H9 (cell line): ENCODE data around the gene PARD3. TPM values are rescaled to one million over a fixed set of nuclear protein-coding genes. Genes with fewer than 3 reads are reported as not detected.
A peak's percentile ranks its signal among the peaks of the same experiment; 100 is the strongest.

Source experiments
- DNase-seq: peaks from one replicate; pipeline ENCODE4 v3.0.0-alpha.2; 2017
- H2AFZ ChIP-seq: one replicate; pipeline ENCODE4 v1.6.1; 2013; ENCODE audit warnings: mild to moderate bottlenecking, low read length, control low read depth, moderate library complexity
- H2AK5ac ChIP-seq: 2 replicates; pipeline ENCODE4 v1.6.1; 2013; ENCODE audit warnings: low read length, control low read depth, mixed read lengths; ENCODE audit not compliant: insufficient read length
- H2BK120ac ChIP-seq: one replicate; pipeline ENCODE4 v1.6.1; 2013; ENCODE audit warnings: low read depth, mild to moderate bottlenecking, low read length, control low read depth, inconsistent platforms; ENCODE audit not compliant: poor library complexity, severe bottlenecking
- H2BK12ac ChIP-seq: 2 replicates; pipeline ENCODE4 v1.6.1; 2013; ENCODE audit warnings: low read length, control low read depth, mixed read lengths, low read depth; ENCODE audit not compliant: insufficient read length
- H2BK15ac ChIP-seq: 2 replicates; pipeline ENCODE4 v1.6.1; 2013; ENCODE audit warnings: low read depth, low read length, control low read depth
- H2BK20ac ChIP-seq: one replicate; pipeline ENCODE4 v1.6.1; 2013; ENCODE audit warnings: low read depth, mild to moderate bottlenecking, low read length, control low read depth, inconsistent platforms; ENCODE audit not compliant: poor library complexity, severe bottlenecking
- H2BK5ac ChIP-seq: 2 replicates; pipeline ENCODE4 v1.6.1; 2013; ENCODE audit warnings: low read length, control low read depth, mixed read lengths; ENCODE audit not compliant: insufficient read length
- H3K14ac ChIP-seq: 2 replicates; pipeline ENCODE4 v1.6.1; 2013; ENCODE audit warnings: low read length, control low read depth; ENCODE audit not compliant: insufficient read depth
- H3K18ac ChIP-seq: 2 replicates; pipeline ENCODE4 v1.6.1; 2013; ENCODE audit warnings: low read depth, mild to moderate bottlenecking, mixed read lengths, low read length, control low read depth; ENCODE audit not compliant: insufficient read length
- H3K23ac ChIP-seq: 2 replicates; pipeline ENCODE4 v1.6.1; 2013; ENCODE audit warnings: low read length, control low read depth, mixed read lengths, low read depth; ENCODE audit not compliant: insufficient read length
- H3K23me2 ChIP-seq: 2 replicates; pipeline ENCODE4 v1.6.1; 2013; ENCODE audit warnings: low read depth, mild to moderate bottlenecking, mixed read lengths, low read length, control low read depth; ENCODE audit not compliant: insufficient read length, poor library complexity, severe bottlenecking
- H3K27ac ChIP-seq: 2 replicates; pipeline ENCODE4 v1.5.1; 2013; ENCODE audit warnings: low read length, control low read depth, mixed read lengths, low read depth; ENCODE audit not compliant: insufficient read length
- H3K27me3 ChIP-seq: 2 replicates; pipeline ENCODE4 v1.6.1; 2013; ENCODE audit warnings: low read length, control low read depth, inconsistent platforms; ENCODE audit not compliant: insufficient read depth
- H3K4ac ChIP-seq: 2 replicates; pipeline ENCODE4 v1.6.1; 2013; ENCODE audit warnings: low read depth, mild to moderate bottlenecking, control low read depth, inconsistent platforms, low read length, moderate library complexity
- H3K4me1 ChIP-seq: 2 replicates; pipeline ENCODE4 v1.6.1; 2013; ENCODE audit warnings: low read length, control low read depth, inconsistent platforms; ENCODE audit not compliant: insufficient read depth
- H3K4me2 ChIP-seq: 2 replicates; pipeline ENCODE4 v1.6.1; 2013; ENCODE audit warnings: low read length, control low read depth, mixed read lengths; ENCODE audit not compliant: insufficient read length, insufficient read depth
- H3K56ac ChIP-seq: 2 replicates; pipeline ENCODE4 v1.6.1; 2013; ENCODE audit warnings: low read depth, mild to moderate bottlenecking, mixed read lengths, low read length, control low read depth; ENCODE audit not compliant: insufficient read length
- H3K79me1 ChIP-seq: 2 replicates; pipeline ENCODE4 v1.6.1; 2013; ENCODE audit warnings: low read depth, mild to moderate bottlenecking, moderate library complexity, low read length, control low read depth, inconsistent platforms; ENCODE audit not compliant: insufficient read depth, poor library complexity, severe bottlenecking
- H3K79me2 ChIP-seq: 2 replicates; pipeline ENCODE4 v1.6.1; 2013; ENCODE audit warnings: low read length, control low read depth, inconsistent platforms; ENCODE audit not compliant: insufficient read depth
- H3K9ac ChIP-seq: 2 replicates; pipeline ENCODE4 v1.6.1; 2013; ENCODE audit warnings: low read length, control low read depth, mixed read lengths; ENCODE audit not compliant: insufficient read length; ENCODE audit errors: extremely low read depth
- H3K9me3 ChIP-seq: one replicate; pipeline ENCODE4 v1.6.1; 2013; ENCODE audit warnings: low read depth, low read length, inconsistent platforms; ENCODE audit not compliant: control insufficient read depth
- H3T11ph ChIP-seq: one replicate; pipeline ENCODE4 v1.6.1; 2013; ENCODE audit warnings: mild to moderate bottlenecking, low read length, control low read depth, inconsistent platforms
- H4K20me1 ChIP-seq: one replicate; pipeline ENCODE4 v1.6.1; 2013; ENCODE audit not compliant: control insufficient read depth, insufficient read length, insufficient read depth
- H4K5ac ChIP-seq: 2 replicates; pipeline ENCODE4 v1.6.1; 2013; ENCODE audit warnings: low read depth, mild to moderate bottlenecking, mixed read lengths, low read length, control low read depth; ENCODE audit not compliant: insufficient read length
- H4K8ac ChIP-seq: replicated peaks from 2 replicates; pipeline ENCODE4 v1.6.1; 2013; ENCODE audit warnings: low read length, control low read depth, mixed read lengths, low read depth; ENCODE audit not compliant: insufficient read length
- H4K91ac ChIP-seq: 2 replicates; pipeline ENCODE4 v1.6.1; 2013; ENCODE audit warnings: low read depth, mild to moderate bottlenecking, moderate library complexity, mixed read lengths, low read length, control low read depth; ENCODE audit not compliant: insufficient read length
- H3K27ac Mint-ChIP-seq, 3 experiments: 2 replicates in 2 of 3; 3 replicates in 1 of 3; pipeline ENCODE4 v1.8.0; 2020 to 2021; ENCODE audit warnings: mixed read lengths in 3 of 3, mild to moderate bottlenecking in 1 of 3, moderate library complexity in 1 of 3
- H3K27me3 Mint-ChIP-seq: 2 replicates; pipeline ENCODE4 v1.8.0; 2021; ENCODE audit warnings: low read depth, mild to moderate bottlenecking, moderate library complexity, mixed read lengths
- H3K36me3 Mint-ChIP-seq, 3 experiments: 2 replicates in 2 of 3; 3 replicates in 1 of 3; pipeline ENCODE4 v1.8.0; 2020 to 2021; ENCODE audit warnings: low read depth in 3 of 3, mixed read lengths in 3 of 3; ENCODE audit not compliant: insufficient read depth in 1 of 3
- H3K4me1 Mint-ChIP-seq, 2 experiments: 2 replicates each; pipeline ENCODE4 v1.8.0; 2020; ENCODE audit warnings: mixed read lengths in 2 of 2
- H3K4me3 Mint-ChIP-seq, 2 experiments: 2 replicates in 1 of 2; 3 replicates in 1 of 2; pipeline ENCODE4 v1.8.0; 2020 to 2021; ENCODE audit warnings: mild to moderate bottlenecking in 2 of 2, mixed read lengths in 2 of 2, moderate library complexity in 1 of 2
- H3K9me3 Mint-ChIP-seq, 2 experiments: 2 replicates in 1 of 2; 3 replicates in 1 of 2; pipeline ENCODE4 v1.8.0; 2020; ENCODE audit warnings: mild to moderate bottlenecking in 2 of 2, mixed read lengths in 2 of 2, moderate library complexity in 1 of 2
- CTCF ChIP-seq: fragments of 200-600 bp; sonication (generic); conservative IDR thresholded peaks from 3 replicates; pipeline ENCODE4 v1.8.0; 2021; ENCODE audit warnings: antibody characterized with exemption, mild to moderate bottlenecking
- WGBS: extraction: QIAGEN DNeasy Blood & Tissue Kit; methylation state at CpG from one replicate; pipeline ENCODE4 v1.1.7; 2013; ENCODE audit warnings: missing lambda C conversion rate, low lambda C conversion rate, mixed read lengths; ENCODE audit not compliant: insufficient read length; ENCODE audit errors: extremely low coverage; 5-methylcytosine and 5-hydroxymethylcytosine counted together
- total RNA-seq: library from RNA; stranded (reverse); gene quantifications from 2 replicates; pipeline ENCODE4 v1.2.1, GENCODE V29; 2021

PARD3 gene
- total RNA-seq, 1 experiment from 2014 or later, result 44.7 TPM

- H2AFZ ChIP-seq, result no peak overlapping the region
- peak; percentile 45 for DNase-seq
- no peaks in the 10 kb centered on the region for H4K20me1 ChIP-seq
- H3K4me3 Mint-ChIP-seq, result no peak overlapping the region
- H3K9ac ChIP-seq, result no peak overlapping the region
- H4K5ac ChIP-seq, result no peak overlapping the region
- no peak overlapping the region for H3K27ac ChIP-seq
- no peaks in the 10 kb centered on the region for H3K79me2 ChIP-seq
- H3K9me3 Mint-ChIP-seq, result no peaks in the 10 kb centered on the region
- H3K27me3 Mint-ChIP-seq, result no peaks in the 10 kb centered on the region
- peaks cover 5 to 10% of the 10 kb centered on the region in 2 experiments for H3K4me1 Mint-ChIP-seq
- no peaks in the 10 kb centered on the region for H3K79me1 ChIP-seq
- no peaks in the 10 kb centered on the region for H3K4me1 ChIP-seq
- no peak overlapping the region for H2AK5ac ChIP-seq
- no peak overlapping the region for H3K18ac ChIP-seq
- H2BK12ac ChIP-seq, result no peak overlapping the region
- H2BK120ac ChIP-seq, result no peak overlapping the region
- no peak overlapping the region for H3K4ac ChIP-seq
- no peak overlapping the region for H4K8ac ChIP-seq
- H2BK5ac ChIP-seq, result no peak overlapping the region
- no peak overlapping the region for H2BK15ac ChIP-seq
- H3K27ac Mint-ChIP-seq, result peak overlapping the region; percentile 1 to 56 (median 4); a peak in 1 of 7 replicates
- no peak overlapping the region for H3K56ac ChIP-seq
- no peak overlapping the region for H3K14ac ChIP-seq
- H3K23me2 ChIP-seq, result no peaks in the 10 kb centered on the region
- no peak overlapping the region for H4K91ac ChIP-seq
- H3K27me3 ChIP-seq, result no peaks in the 10 kb centered on the region
- WGBS, result no CpG with 5 or more reads among the region's 3 CpGs
- TF ChIP-seq CTCF, result no peak
- no peaks in the 10 kb centered on the region for H3K9me3 ChIP-seq
- H3K23ac ChIP-seq, result no peak overlapping the region
- no peak overlapping the region for H3K4me2 ChIP-seq
- H2BK20ac ChIP-seq, result no peak overlapping the region
- no peaks in the 10 kb centered on the region for H3K36me3 Mint-ChIP-seq
- H3T11ph ChIP-seq, result no peak overlapping the region
These were observed 528.9 kb downstream of the PARD3 start for GRCh38 chr10:34286136-34286739.
